G401.6 (cell line): ENCODE results near the gene MSH3.
"Not testable (repeated sequence)": the region's sequence is repeated elsewhere in the genome, so short reads cannot be mapped to it uniquely, and the experiment has no call there.

Source experiments
- FAIRE-seq: peaks from 2 replicates; lab custom pipeline; 2012; peaks lifted over from hg19 to GRCh38; lab: Jason Lieb, UNC

MSH3 gene

DNA sequence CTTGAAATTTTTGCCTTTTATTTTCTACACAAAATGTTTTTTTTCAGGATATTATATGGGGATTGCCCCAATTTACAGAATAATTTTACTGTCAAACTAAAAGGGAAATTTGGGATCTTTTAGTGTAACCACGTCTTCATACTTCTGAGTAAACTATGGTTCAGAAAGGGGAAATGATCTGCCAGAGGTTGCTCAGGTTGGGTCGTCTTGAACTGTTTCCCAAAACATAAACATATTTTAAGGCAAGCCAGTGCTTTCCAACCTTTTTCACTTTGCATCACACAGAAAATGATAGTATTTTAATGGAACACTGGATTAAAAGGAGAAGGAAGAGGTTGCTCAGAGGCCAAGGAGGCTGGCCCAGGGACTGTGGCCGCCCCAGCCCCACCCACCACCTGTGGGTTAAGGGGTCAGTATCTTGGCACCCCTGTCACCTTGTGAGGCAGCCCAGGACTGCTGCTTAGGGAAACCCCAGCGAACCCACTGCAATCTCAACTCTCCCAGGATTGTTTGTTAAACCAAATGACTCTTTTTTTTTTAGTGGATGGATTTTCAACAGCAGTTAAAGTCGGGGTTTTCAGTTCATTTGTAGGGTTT, 143.1 kb downstream of the MSH3 start:
- no peak for FAIRE-seq

DNA sequence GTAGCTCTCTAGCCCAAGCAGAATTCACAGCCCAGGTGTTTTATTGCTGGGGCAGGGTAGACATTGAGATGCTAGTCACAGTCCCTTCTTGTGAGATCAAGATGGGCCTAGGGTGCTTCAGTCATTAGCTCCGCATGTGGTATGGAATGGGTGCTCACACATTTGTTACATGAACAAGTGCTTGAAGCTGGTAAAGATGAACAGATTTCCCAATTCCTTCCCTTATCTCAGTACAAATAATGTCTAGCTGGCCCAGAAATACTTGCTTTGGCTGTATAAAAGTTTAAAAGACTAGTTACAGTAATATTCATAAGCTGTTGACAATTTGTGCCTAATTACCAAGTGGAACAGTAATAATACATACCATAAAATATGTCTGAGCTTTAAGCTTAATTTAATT, 143.7 kb downstream of the MSH3 start:
- FAIRE-seq = no peak

- FAIRE-seq = no peak
Measured at GRCh38 chr5:80798633-80799032, 144.2 kb downstream of the MSH3 start.

GRCh38 chr5:80799041-80799440, 144.6 kb downstream of the MSH3 start:
- FAIRE-seq = no peak

GRCh38 chr5:80799573-80799972, 145.1 kb downstream of the MSH3 start:
- no peak for FAIRE-seq

DNA sequence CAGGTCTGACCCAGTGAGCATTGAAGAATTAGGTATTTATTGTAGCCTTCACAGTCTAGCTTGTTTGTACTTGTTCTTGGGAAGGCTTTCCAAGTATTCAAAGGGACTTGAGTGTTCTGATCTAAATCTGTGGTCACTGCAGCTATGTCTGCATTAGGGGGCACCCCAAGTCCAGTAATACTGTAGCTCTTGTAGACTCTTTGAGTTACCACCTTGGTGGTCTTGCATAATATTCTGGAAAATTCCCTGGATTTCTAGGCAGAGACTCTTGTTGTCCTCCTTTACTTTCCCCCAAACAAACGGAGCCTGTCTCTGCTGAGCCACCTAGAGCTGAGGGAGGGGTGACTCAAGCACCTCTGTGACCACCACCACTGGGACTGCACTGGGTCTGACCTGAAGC, 149.9 kb downstream of the MSH3 start:
- no peak for FAIRE-seq

- FAIRE-seq = no peak
Measured at GRCh38 chr5:80805038-80805437, 150.6 kb downstream of the MSH3 start.

- FAIRE-seq = no peak
Measured at GRCh38 chr5:80806929-80807328, 152.5 kb downstream of the MSH3 start.

GRCh38 chr5:80809451-80809850, 155.0 kb downstream of the MSH3 start:
- FAIRE-seq = no peak

DNA sequence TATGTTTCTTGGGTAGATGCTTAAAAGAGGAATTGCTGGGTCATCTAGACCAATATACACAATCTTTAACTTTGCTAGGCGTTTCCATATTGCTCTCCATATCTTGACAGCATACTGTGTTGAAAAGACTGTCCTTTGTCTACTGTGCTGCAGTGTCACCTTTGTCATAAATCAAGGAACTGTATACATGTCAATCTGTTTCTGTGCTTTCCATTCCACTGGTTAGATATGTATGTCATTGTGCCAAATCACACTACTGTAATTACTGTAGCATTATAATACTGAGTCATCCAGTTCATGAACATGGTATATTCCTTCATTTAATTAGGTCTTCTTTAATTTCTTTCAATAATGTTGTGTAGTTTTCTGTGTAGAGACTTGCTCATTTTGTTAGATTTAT, 156.0 kb downstream of the MSH3 start:
- no peak for FAIRE-seq

- no peak for FAIRE-seq
Measured at GRCh38 chr5:80816590-80816989, 162.1 kb downstream of the MSH3 start.

DNA sequence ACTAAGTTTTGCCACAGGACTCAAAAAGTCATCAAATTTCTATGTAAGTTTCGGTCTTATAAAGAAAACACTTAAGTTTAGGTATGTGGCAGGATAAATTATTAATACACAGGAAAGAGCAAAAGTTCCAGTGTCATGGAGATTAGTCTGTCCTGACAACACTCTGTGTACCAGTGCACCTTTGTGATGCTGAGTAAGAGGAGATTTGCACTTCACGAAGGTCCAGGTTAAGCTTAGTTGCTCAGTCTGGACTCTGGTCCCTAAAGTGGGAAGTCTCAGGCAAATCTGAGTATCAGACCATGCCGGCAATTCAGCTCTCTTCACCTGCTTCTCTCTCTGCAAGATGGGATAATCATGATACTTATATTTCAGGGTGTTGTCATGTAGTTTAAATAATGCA, 166.2 kb downstream of the MSH3 start:
- no peak for FAIRE-seq

GRCh38 chr5:80822640-80823039, 168.2 kb downstream of the MSH3 start:
- FAIRE-seq = no peak

DNA sequence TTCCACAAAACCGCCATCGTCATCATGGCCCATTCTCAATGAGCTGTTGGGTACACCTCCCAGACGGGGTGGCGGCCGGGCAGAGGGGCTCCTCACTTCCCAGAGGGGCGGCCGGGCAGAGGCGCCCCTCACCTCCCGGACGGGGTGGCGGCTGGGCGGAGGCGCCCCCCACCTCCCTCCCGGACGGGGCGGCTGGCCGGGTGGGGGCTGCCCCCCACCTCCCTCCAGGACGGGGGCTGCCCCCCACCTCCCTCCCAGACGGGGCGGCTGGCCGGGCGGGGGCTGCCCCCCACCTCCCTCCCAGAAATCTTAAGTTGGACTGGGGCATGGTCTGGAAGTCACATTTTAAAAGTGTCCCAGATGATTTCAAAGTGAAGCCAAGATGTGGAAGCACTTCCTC, 169.7 kb downstream of the MSH3 start:
- not testable (repeated sequence) for FAIRE-seq

DNA sequence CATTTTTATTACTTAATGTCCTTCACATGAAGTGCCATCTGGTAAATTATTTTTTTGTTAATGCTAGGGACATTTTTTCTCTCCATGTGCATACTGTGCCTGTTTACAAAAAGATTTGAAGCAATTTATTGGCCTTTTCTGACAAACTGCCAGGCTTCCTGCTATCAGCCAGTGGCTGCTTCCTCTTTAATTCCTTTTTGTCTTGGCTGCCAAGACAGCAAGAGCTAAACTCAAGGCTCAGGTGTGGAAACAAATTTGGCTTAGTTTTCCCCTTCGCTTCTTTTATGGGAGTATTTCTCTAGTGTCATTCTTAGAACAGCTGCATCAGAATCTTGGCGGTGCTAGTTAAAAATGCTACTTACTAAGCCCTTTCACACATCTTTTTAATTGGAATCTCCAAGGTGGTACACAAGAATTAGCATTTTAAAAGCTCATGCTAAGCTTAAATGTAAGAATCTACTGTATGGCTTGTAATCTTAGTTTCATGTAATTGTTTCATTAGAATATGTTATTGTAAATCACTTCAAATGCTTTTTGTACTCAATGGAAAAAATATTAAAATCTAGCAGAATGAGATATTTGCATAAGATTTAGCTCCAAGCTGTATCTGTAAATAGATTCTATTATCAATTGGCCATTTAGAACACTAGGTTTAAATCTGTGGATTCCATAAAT, 171.5 kb downstream of the MSH3 start:
- no peak for FAIRE-seq

GRCh38 chr5:80834710-80835109, 180.3 kb downstream of the MSH3 start:
- no peak for FAIRE-seq

GRCh38 chr5:80835128-80835527, 180.7 kb downstream of the MSH3 start:
- FAIRE-seq = no peak

GRCh38 chr5:80837679-80838078, 183.2 kb downstream of the MSH3 start:
- no peak for FAIRE-seq

GRCh38 chr5:80841026-80841797, 186.8 kb downstream of the MSH3 start:
- FAIRE-seq = not testable (repeated sequence)

GRCh38 chr5:80846422-80846821, 192.0 kb downstream of the MSH3 start:
- FAIRE-seq = not testable (repeated sequence)

GRCh38 chr5:80850168-80850567, 195.7 kb downstream of the MSH3 start:
- not testable (repeated sequence) for FAIRE-seq

DNA sequence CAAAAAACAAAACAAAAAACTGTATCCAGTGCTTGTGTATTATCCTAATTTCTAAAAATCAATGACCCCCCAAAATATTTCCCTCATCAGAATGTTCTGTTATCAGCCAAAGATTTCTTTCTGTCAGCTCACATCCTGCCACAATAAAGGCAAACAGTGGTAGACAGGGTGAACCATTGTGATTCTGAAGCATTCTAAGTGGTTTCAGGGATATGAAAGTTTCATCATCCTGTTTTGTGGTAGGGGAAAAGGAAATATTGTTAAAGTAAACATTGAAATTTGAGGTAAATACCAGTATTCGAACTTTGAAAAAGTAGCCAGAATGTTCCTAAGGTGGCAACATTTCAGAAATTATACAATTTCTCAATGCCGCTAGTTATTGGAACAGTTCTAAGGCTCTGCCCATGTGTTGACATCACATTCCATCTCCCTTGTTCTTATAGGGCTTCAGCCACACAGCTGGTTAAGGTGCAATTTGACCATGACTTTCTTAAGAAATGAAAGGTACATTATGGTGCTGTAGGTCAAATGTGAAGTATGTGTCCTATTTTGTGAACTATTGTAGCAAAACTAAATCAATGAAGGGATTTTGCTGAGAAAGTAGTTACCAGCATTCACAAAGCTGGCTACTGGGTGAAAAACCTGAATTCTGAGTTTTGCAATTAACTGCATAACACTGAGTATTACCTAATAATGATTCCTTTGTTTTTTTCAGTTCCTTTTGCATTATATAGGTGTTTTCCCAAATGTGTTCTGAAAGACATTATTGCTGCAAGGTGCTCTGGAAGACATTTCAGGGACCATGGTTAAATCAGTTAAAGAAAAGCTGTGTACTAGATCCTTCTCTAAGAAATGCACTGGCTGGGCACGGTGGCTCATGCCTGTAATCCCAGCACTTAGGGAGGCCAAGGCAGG, 198.1 kb downstream of the MSH3 start:
- no peak for FAIRE-seq
